SU-DHL-6 (cell line): ENCODE measurements around the gene CPED1.

ENCODE experiments used
- H2AFZ ChIP-seq: fragments of 200-600 bp; sonication (generic); 2 replicates; pipeline ENCODE4 v1.6.1; 2014; ENCODE audit warnings: low read depth, mild to moderate bottlenecking, moderate library complexity, mixed read lengths, antibody characterized with exemption, low read length; ENCODE audit not compliant: severe bottlenecking
- H3F3A ChIP-seq: fragments of 200-600 bp; shearing (Covaris generic); 2 replicates; pipeline ENCODE4 v1.6.0; 2016; ENCODE audit warnings: antibody characterized with exemption, mild to moderate bottlenecking; ENCODE audit not compliant: insufficient read depth
- H3K27ac ChIP-seq: fragments of 200-600 bp; sonication (generic); 2 replicates; pipeline ENCODE4 v1.5.1; 2016; ENCODE audit warnings: low read depth, mild to moderate bottlenecking, low read length, moderate library complexity, mixed read lengths
- H3K27me3 ChIP-seq: fragments of 200-600 bp; sonication (generic), shearing (Covaris generic); 2 replicates; pipeline ENCODE4 v1.6.0; 2014; ENCODE audit warnings: mild to moderate bottlenecking, low read length
- H3K36me3 ChIP-seq: fragments of 200-600 bp; sonication (generic); 2 replicates; pipeline ENCODE4 v1.6.1; 2014; ENCODE audit warnings: mild to moderate bottlenecking, low read length, mixed read lengths
- H3K4me2 ChIP-seq: fragments of 300-600, 200-600 bp; shearing (Covaris generic), sonication (generic); 2 replicates; pipeline ENCODE4 v1.6.0; 2014; ENCODE audit warnings: low read length, low read depth, mild to moderate bottlenecking; ENCODE audit not compliant: poor library complexity, severe bottlenecking
- H3K4me3 ChIP-seq: fragments of 200-600 bp; sonication (generic); 2 replicates; pipeline ENCODE4 v1.5.1; 2014; ENCODE audit warnings: antibody characterized with exemption, low read length, mild to moderate bottlenecking, mixed read lengths; ENCODE audit not compliant: insufficient read depth, poor library complexity, severe bottlenecking
- H3K79me2 ChIP-seq: fragments of 200-600 bp; sonication (generic); 2 replicates; pipeline ENCODE4 v1.6.1; 2014; ENCODE audit warnings: mild to moderate bottlenecking, low read length, moderate library complexity; ENCODE audit not compliant: insufficient read depth
- H3K9ac ChIP-seq: fragments of 200-600 bp; sonication (generic); 2 replicates; pipeline ENCODE4 v1.7.0; 2014; ENCODE audit warnings: mild to moderate bottlenecking, low read length
- H3K9me2 ChIP-seq: fragments of 200-600 bp; sonication (generic); replicated peaks from 2 replicates; pipeline ENCODE4 v1.6.1; 2014; ENCODE audit warnings: low read length; ENCODE audit not compliant: insufficient read depth
- H3K9me3 ChIP-seq: fragments of 200-600 bp; sonication (generic); 2 replicates; pipeline ENCODE4 v1.6.1; 2014; ENCODE audit warnings: low read length, mixed read lengths; ENCODE audit not compliant: insufficient read depth
- H4K20me1 ChIP-seq: fragments of 200-600 bp; sonication (generic); 2 replicates; pipeline ENCODE4 v1.6.1; 2014; ENCODE audit warnings: low read depth, mild to moderate bottlenecking, antibody characterized with exemption, low read length, moderate library complexity, mixed read lengths
- CTCF ChIP-seq: fragments of 200-600 bp; sonication (generic); IDR thresholded peaks from one replicate; pipeline ENCODE4 v1.5.1; 2017; ENCODE audit warnings: antibody characterized with exemption, mild to moderate bottlenecking, low read length, moderate library complexity; ENCODE audit not compliant: insufficient read depth, poor library complexity, severe bottlenecking
- EZH2phosphoT487 ChIP-seq: fragments of 200-600 bp; sonication (generic), shearing (Covaris generic); conservative IDR thresholded peaks from 2 replicates; pipeline ENCODE4 v1.6.1; 2018; ENCODE audit warnings: mild to moderate bottlenecking, antibody characterized with exemption, low read length, moderate library complexity, mixed read lengths

CPED1 gene

GRCh38 chr7:121228779-121229178 is 240.3 kb downstream of the CPED1 start:
- H3K4me3 ChIP-seq, result no peak overlapping the region
- H3K4me2 ChIP-seq, result no peak overlapping the region
- H3K27me3 ChIP-seq, result no peaks in the 10 kb centered on the region
- H2AFZ ChIP-seq, result no peak overlapping the region
- H3F3A ChIP-seq, result no peaks in the 10 kb centered on the region
- H3K9me2 ChIP-seq, result no peaks in the 10 kb centered on the region
- H3K9ac ChIP-seq, result no peak overlapping the region
- H3K9me3 ChIP-seq, result no peaks in the 10 kb centered on the region
- no peaks in the 10 kb centered on the region for H4K20me1 ChIP-seq
- no peaks in the 10 kb centered on the region for H3K79me2 ChIP-seq
- H3K27ac ChIP-seq, result no peak overlapping the region
- TF ChIP-seq CTCF (no peak), EZH2phosphoT487 (no peak)
- H3K36me3 ChIP-seq, result no peaks in the 10 kb centered on the region

GRCh38 chr7:121235201-121235600 is 246.7 kb downstream of the CPED1 start:
- Histone ChIP-seq H3K4me3 (no peak overlapping the region), H4K20me1 (no peaks in the 10 kb centered on the region), H3K79me2 (no peaks in the 10 kb centered on the region), H3K4me2 (no peak overlapping the region), H3K36me3 (no peaks in the 10 kb centered on the region), H3K9me3 (no peaks in the 10 kb centered on the region), H3K27ac (no peak overlapping the region), H3K9me2 (no peaks in the 10 kb centered on the region), H3K9ac (no peak overlapping the region), H3F3A (no peaks in the 10 kb centered on the region), H2AFZ (no peak overlapping the region), H3K27me3 (no peaks in the 10 kb centered on the region)
- no peak for TF ChIP-seq EZH2phosphoT487
- no peak for TF ChIP-seq CTCF

GRCh38 chr7:121237601-121238000 is 249.1 kb downstream of the CPED1 start:
- H3K9ac ChIP-seq, result no peak overlapping the region
- no peaks in the 10 kb centered on the region for H3K79me2 ChIP-seq
- no peaks in the 10 kb centered on the region for H3K9me2 ChIP-seq
- H3K9me3 ChIP-seq, result no peaks in the 10 kb centered on the region
- H3K27me3 ChIP-seq, result no peaks in the 10 kb centered on the region
- no peak overlapping the region for H2AFZ ChIP-seq
- no peaks in the 10 kb centered on the region for H3K36me3 ChIP-seq
- H4K20me1 ChIP-seq, result no peaks in the 10 kb centered on the region
- TF ChIP-seq EZH2phosphoT487 (no peak), CTCF (no peak)
- no peak overlapping the region for H3K4me3 ChIP-seq
- no peak overlapping the region for H3K4me2 ChIP-seq
- no peaks in the 10 kb centered on the region for H3F3A ChIP-seq
- no peak overlapping the region for H3K27ac ChIP-seq
